ENCODE data around the gene SLC2A2. TPM values are rescaled to one million over a fixed set of nuclear protein-coding genes. Genes with fewer than 3 reads are reported as not detected.

Gene SLC2A2
- total RNA-seq, 1 donor from 2014 or later: not detected

DNA sequence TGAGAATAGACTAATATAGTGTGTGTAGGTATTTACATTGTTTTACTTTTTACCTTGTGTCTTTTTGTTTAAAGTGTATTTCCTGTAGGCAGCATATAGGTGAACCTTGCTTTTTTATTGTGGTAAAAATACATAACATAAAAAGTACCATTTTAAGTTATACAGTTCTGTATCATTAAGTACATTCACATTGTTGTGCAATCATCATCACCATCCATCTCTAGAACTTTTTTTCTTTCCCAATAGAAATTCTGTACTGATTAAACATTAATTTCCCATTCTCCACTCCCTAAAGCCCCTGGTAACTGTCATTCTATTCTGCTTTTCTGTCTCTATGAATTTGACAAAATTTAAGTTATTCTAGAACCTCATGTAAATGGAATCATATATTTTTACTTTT is 69.9 kb downstream of the SLC2A2 start:
- intact Hi-C loops (cut with DNase I): no loop called here

DNA sequence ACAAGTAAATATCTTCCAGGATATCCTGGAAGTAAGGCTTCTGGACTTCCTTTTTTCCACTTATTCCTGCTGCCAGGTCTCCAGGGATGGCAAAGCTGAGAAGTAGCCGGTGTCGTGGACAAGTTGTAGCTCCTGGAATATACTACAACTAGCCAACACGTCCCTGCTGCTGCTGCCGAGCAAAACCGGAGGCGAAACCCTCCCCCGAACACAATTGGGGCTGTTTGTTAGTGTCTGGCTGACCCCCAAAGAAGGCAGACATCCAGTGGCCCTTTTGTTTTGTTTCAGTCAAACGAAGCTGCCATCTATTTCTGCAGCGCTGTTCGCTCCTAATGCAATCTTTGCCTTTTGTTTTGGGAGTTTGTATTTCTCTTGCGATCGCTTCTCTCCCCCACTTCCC is 72.8 kb downstream of the SLC2A2 start:
- DNase-seq (ENCODE audit: low spot score): no peak
- intact Hi-C loops (cut with DNase I): no loop called here

More for the DNA sequence above, 69.9 kb downstream of the SLC2A2 start:
- DNase-seq (ENCODE audit: low spot score): no peak

DNA sequence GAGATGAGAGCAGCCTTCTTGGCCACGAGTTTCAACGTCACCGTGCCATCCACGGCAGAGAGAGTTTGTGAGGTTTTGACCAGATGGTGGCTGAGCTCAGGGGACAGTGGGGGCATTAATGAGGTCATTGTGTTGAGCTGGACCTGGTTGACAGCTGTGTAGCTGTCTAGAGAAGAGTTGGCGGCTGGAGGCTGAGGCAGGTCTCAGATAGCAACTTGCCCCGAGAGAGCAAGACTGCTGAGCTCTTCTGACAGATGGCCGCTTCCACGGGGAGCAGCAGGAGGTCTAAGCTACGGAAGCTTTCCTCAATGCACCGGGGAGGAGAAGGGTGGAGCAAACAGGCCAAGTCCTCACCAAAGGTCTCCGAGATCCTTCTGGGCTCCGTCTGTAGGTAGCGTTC is 73.3 kb downstream of the SLC2A2 start:
- intact Hi-C loops (cut with DNase I): no loop called here
- DNase-seq (ENCODE audit: low spot score): no peak

DNA sequence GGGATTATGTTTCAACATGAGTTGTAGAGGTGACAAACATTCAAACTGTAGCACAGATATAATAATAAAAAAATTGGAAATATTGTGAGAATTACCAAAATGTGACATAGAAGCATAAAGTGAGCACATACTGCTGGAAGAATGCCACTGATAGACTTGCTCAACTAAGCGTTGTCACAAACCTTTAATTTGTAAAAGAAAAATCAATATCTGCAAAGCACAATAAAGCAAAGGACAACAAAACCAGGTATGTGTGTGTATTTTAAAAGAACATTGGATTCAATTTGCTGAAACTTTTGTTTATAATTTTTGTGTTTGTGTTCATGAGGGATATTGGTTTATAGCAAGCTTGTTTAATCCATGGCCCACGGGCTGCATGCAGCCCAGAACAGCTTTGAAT is 77.3 kb downstream of the SLC2A2 start:
- intact Hi-C loops (cut with DNase I): no loop called here

DNA sequence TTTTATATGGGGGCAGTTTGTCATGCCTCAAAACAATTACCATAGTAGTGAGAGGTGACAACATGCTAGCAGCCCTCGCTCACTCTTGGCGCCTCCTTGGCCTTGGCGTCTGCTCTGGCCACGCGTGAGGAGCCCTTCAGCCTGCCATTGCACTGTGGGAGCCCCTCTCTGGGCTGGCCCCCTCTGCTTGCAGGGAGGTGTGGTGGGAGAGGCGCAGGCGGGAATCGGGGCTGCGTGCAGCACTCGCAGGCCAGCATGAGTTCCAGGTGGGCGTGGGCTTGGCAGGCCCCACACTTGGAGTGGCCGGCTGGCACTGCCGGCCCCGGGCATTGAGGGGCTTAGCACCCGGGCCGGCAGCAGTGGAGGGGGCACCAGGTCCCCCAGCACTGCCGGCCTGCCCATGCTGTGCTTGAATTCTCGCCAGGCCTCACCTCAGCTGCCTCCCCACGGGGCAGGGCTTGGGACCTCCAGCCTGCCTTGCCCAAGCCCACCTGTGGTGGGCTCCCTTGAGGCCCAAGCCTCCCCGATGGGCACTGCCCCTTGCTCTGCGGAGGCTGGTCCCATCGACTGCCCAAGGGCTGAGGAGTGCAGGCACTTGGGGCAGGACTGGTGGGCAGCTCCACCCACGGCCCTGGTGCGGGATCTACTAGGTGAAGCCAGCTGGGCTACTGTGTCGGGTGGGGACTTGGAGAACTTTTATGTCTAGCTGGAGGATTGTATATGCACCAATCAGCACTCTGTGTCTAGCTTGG is 79.3 kb downstream of the SLC2A2 start:
- intact Hi-C loops (cut with DNase I): no loop called here

More for the DNA sequence above, 77.3 kb downstream of the SLC2A2 start:
- no peak for DNase-seq (ENCODE audit: low spot score)

More for the DNA sequence above, 79.3 kb downstream of the SLC2A2 start:
- DNase-seq (ENCODE audit: low spot score): no peak

Other genes with a start within 250 kb of the SLC2A2 start
- gene RPL22L1, start 156.5 kb downstream of the SLC2A2 start, total RNA-seq: 15.9 TPM
- gene EIF5A2, start 118.1 kb downstream of the SLC2A2 start, total RNA-seq: 9.9 TPM

All from cardiac septum (tissue), 1 donor.